Heart right ventricle (tissue), 16 donors: ENCODE results near the gene KRT1. TPM values are rescaled to one million over a fixed set of nuclear protein-coding genes. Genes with fewer than 3 reads are reported as not detected.
"Not testable (repeated sequence)": the region's sequence is repeated elsewhere in the genome, so short reads cannot be mapped to it uniquely, and the experiment has no call there.

Source experiments
- ATAC-seq, 8 donors: fragments of 200-7000 bp; cut with Tn5 transposase; one replicate each; pipeline ENCODE4 v1.9.1; 2020; ENCODE audit warnings: mild to moderate bottlenecking in 8 of 8, moderate library complexity in 8 of 8, moderate number of reproducible peaks in 1 of 8
- DNase-seq, 2 donors: peaks; one replicate each; pipeline ENCODE4 v3.0.0-alpha.2; 2020
- H3K27ac ChIP-seq, 10 donors: fragments of 200-600 bp; sonication (generic) in 2 of 10; one replicate each; pipeline versions ENCODE4 v1.5.0 to v1.8.0; 2020 to 2022; ENCODE audit warnings: mild to moderate bottlenecking in 3 of 10
- H3K27me3 ChIP-seq, 7 donors: fragments of 200-600 bp; one replicate each; pipeline ENCODE4 v1.8.0; 2021 to 2022; ENCODE audit warnings: mild to moderate bottlenecking in 2 of 7
- H3K36me3 ChIP-seq, 9 donors: fragments of 200-600 bp; sonication (generic) in 1 of 9; one replicate each; pipeline versions ENCODE4 v1.5.0 to v1.8.0; 2020 to 2022; ENCODE audit warnings: mild to moderate bottlenecking in 2 of 9
- H3K4me1 ChIP-seq, 9 donors: fragments of 200-600 bp; sonication (generic) in 1 of 9; one replicate each; pipeline versions ENCODE4 v1.5.0 to v1.8.0; 2020 to 2022; ENCODE audit warnings: mild to moderate bottlenecking in 4 of 9
- H3K4me3 ChIP-seq, 10 donors: fragments of 200-600 bp; sonication (generic) in 2 of 10; one replicate each; pipeline versions ENCODE4 v1.5.0 to v1.8.0; 2020 to 2022; ENCODE audit warnings: mild to moderate bottlenecking in 7 of 10, moderate library complexity in 2 of 10
- H3K9me3 ChIP-seq, 11 donors: fragments of 200-600 bp in 10 of 11; sonication (generic) in 2 of 11; one replicate each; pipeline versions ENCODE4 v1.5.0 to v1.8.0; 2013 to 2022; ENCODE audit warnings: mild to moderate bottlenecking in 2 of 11, control low read depth in 1 of 11, moderate library complexity in 1 of 11
- WGBS, 2 donors: extraction: QIAGEN DNeasy Blood & Tissue Kit; methylation state at CpG; one replicate each; pipeline ENCODE4 v1.1.7; 2013; ENCODE audit warnings: inconsistent platforms in 1 of 2; 5-methylcytosine and 5-hydroxymethylcytosine counted together
- intact Hi-C, 10 donors: fragments of 100-400 bp; cut with DNase I; formaldehyde crosslinking; loops; one replicate each; pipeline versions ENCODE4 v1.11.1 to v1.14.2; 2022
- polyA plus RNA-seq, 2 donors: library from polyadenylated mRNA; stranded (reverse); fragments of 200-250 nt; gene quantifications; one replicate each; pipeline ENCODE4 v1.2.3, GENCODE V29; 2013
- total RNA-seq, 10 donors: library from RNA; stranded (reverse); fragmentation: NEBNext Ultra II Directional in 3 of 10; extraction: Animal tissue kit (Norgen Biotek cat#: 25700) in 3 of 10; gene quantifications; one replicate each; pipeline versions ENCODE4 v1.2.1 to v1.2.4, GENCODE V29; 2021 to 2023
- TF ChIP-seq, protein P1 (sequence below), 9 donors: fragments of 200-600 bp; sonication (generic) in 2 of 9; IDR thresholded peaks; one replicate each; pipeline versions ENCODE4 v1.5.0 to v1.8.0; 2021 to 2022; ENCODE audit warnings: antibody characterized with exemption in 9 of 9, mild to moderate bottlenecking in 5 of 9, moderate library complexity in 1 of 9
- donor health status: Arrhythmogenic right ventricular cardiomyopathy.
- donor health status: ischemic (EF 13 %, LVEDD 7.1; RV severe dilation, severe dysfunction).
- donor health status: healthy with polysubstance abuse.
- donor health status: DM: no; HTN: yes; CAD: no.
- donor health status: DM: no; HTN: no; CAD: no.
- donor health status: ischemic (EF 25% LVEDD 6.9; RV normal size, moderate dysfunction).
- donor health status: ischemic (EF 25% LVEDD 5.7; RV mildly dilated, moderate dysfunction).
- donor health status: healthy.
- donor health status: DM: yes; HTN: yes; CAD: no.
- donor health status: Ischemic cardiomyopathy.
- donor health status: ischemic (EF 35%, LVEDD 5.7; RV mildly dilated, moderate dysfunction).
- donor health status: nonischemic (EF 11% LVEDD 7.7; RV severe dilation, severe dysfunction).
- donor health status: DM: yes; HTN: yes; CAD: no.
- donor health status: PGD.
- donor health status: ischemic (EF 29% LVEDD 5.4; RV normal size, mild dysfunction).
- donor health status: nonischemic (EF 23%, LVEDD 6.1; RV moderate dilation, normal function).

KRT1 gene
- total and polyA plus RNA-seq, 12 donors, result not detected

GRCh38 chr12:52713960-52714886 lies 34.0 kb upstream of the KRT1 start:
- DNase-seq (no peak), ATAC-seq (peak in 1 of 8 donors; percentile 36)
- WGBS, 2 donors, result 7 to 8% methylated on average over 62 to 72 of the region's 72 CpGs
- intact Hi-C loops, result no loop called here
- TF ChIP-seq, protein P1, sequence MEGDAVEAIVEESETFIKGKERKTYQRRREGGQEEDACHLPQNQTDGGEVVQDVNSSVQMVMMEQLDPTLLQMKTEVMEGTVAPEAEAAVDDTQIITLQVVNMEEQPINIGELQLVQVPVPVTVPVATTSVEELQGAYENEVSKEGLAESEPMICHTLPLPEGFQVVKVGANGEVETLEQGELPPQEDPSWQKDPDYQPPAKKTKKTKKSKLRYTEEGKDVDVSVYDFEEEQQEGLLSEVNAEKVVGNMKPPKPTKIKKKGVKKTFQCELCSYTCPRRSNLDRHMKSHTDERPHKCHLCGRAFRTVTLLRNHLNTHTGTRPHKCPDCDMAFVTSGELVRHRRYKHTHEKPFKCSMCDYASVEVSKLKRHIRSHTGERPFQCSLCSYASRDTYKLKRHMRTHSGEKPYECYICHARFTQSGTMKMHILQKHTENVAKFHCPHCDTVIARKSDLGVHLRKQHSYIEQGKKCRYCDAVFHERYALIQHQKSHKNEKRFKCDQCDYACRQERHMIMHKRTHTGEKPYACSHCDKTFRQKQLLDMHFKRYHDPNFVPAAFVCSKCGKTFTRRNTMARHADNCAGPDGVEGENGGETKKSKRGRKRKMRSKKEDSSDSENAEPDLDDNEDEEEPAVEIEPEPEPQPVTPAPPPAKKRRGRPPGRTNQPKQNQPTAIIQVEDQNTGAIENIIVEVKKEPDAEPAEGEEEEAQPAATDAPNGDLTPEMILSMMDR (IDR thresholded peaks at IDR 0.05), result no peak
- Histone ChIP-seq H3K27ac (no peak overlapping the region), H3K27me3 (peaks cover 25 to 74% (median 48%) of the 10 kb centered on the region in 7 donors), H3K9me3 (no peaks in the 10 kb centered on the region), H3K4me3 (peak overlapping the region in 6 of 10 donors; percentile 11 to 30 (median 18)), H3K36me3 (no peaks in the 10 kb centered on the region), H3K4me1 (peaks cover 0 to 8% (median 0%) of the 10 kb centered on the region in 9 donors)

DNA sequence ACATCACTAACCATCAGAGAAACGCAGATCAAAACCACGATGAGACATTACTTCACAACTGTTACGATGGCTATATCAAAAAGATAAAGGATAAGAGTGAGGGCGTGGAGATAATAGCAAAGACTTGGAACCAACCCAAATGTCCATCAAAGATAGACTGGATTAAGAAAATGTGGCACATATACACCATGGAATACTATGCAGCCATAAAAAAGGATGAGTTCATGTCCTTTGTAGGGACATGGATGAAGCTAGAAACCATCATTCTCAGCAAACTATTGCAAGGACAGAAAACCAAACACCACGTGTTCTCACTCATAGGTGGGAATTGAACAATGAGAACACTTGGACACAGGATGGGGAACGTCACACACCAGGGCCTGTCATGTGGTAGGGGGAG lies 31.9 kb upstream of the KRT1 start:
- H3K27ac ChIP-seq, H3K9me3 ChIP-seq, H3K4me1 ChIP-seq, intact Hi-C loops, H3K4me3 ChIP-seq, ATAC-seq, H3K36me3 ChIP-seq, DNase-seq: not testable (repeated sequence)
- 78 to 81% methylated on average over 6 of the region's 6 CpGs for WGBS, 2 donors
- peaks cover 25 to 76% (median 48%) of the 10 kb centered on the region in 7 donors for H3K27me3 ChIP-seq

DNA sequence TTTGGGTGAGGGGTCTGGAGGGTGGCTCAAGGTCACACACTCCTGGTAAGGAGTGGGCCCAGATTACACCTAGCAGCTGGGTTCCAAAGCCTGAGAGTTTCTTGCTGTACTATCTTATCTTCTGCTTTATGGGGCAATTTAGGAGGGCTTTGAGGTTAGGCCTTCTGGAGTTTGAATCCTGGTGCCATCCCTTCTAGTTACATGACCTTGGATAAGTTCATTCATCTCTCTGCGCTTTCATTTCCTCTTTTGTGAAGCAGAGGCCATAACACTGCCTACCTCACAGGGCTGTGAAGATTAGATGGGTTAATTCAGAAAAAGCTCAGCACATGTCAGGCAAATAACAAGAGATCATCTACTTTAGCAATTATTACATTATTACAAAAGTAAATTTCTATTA lies 30.5 kb upstream of the KRT1 start:
- ATAC-seq (no peak), DNase-seq (no peak)
- Histone ChIP-seq H3K36me3 (no peaks in the 10 kb centered on the region), H3K4me1 (peaks cover 0 to 8% (median 0%) of the 10 kb centered on the region in 9 donors), H3K9me3 (no peaks in the 10 kb centered on the region), H3K4me3 (no peak overlapping the region), H3K27me3 (peaks cover 22 to 76% (median 39%) of the 10 kb centered on the region in 7 donors), H3K27ac (no peak overlapping the region)
- intact Hi-C loops, result no loop called here
- 88 to 89% methylated on average over 1 of the region's 1 CpG for WGBS, 2 donors
- TF ChIP-seq, protein P1 (IDR thresholded peaks at IDR 0.05), result no peak

DNA sequence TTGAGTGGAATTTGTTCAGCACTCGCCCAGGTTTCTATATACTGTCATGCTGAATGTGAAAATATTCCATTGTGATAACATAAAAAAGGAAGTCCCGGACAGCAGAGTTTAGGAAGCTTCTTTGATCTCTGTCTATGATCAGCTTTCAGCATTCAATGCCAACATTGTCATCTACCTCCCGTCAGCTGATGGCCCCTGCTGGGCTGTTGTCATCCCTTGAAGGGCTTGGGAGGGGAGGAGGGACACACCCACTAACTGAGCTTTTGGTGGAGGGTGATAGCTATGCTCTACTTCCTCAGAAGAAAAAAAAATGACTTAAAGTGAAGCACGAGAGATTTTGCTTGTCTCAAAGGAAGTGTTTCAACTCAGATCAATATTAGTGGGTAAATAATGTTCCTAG lies 27.8 kb upstream of the KRT1 start:
- Histone ChIP-seq H3K4me3 (no peak overlapping the region), H3K4me1 (no peaks in the 10 kb centered on the region), H3K36me3 (no peaks in the 10 kb centered on the region), H3K9me3 (no peaks in the 10 kb centered on the region), H3K27me3 (peaks cover 0 to 52% (median 11%) of the 10 kb centered on the region in 7 donors), H3K27ac (no peak overlapping the region)
- 48 to 60% methylated on average over 4 of the region's 4 CpGs for WGBS, 2 donors
- intact Hi-C loops, result no loop called here
- TF ChIP-seq, protein P1 (IDR thresholded peaks at IDR 0.05), result no peak
- DNase-seq (no peak), ATAC-seq (no peak)

DNA sequence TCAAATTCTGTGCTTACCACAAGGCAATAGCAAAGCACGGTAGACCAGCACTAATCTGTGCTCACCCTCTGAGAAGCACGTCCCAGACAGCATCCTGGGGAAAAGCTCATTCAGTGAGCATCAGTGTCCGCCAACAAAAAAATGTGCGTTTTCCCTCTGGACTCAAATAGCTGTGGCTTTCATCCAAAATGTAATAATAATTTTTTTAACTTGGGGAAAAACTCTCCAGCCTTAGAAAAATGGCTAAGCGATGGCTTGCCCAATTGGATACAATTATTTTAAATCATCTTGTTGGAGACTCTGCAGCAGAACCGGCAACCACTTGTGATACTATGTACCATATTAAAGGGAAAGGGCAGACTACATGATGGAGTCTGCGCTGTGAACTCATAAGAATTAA lies 24.3 kb upstream of the KRT1 start:
- intact Hi-C loops, result no loop called here
- H3K9me3 ChIP-seq, result no peaks in the 10 kb centered on the region
- DNase-seq, result no peak
- peaks cover 0 to 12% (median 4%) of the 10 kb centered on the region in 9 donors for H3K4me1 ChIP-seq
- no peak overlapping the region for H3K4me3 ChIP-seq
- peaks cover 0 to 34% (median 9%) of the 10 kb centered on the region in 7 donors for H3K27me3 ChIP-seq
- TF ChIP-seq, protein P1 (IDR thresholded peaks at IDR 0.05), result no peak
- ATAC-seq, result no peak
- H3K36me3 ChIP-seq, result no peaks in the 10 kb centered on the region
- H3K27ac ChIP-seq, result no peak overlapping the region
- WGBS, 2 donors, result 63% methylated on average over 7 of the region's 7 CpGs
